Body of pancreas (tissue), 4 donors: ENCODE results near the gene RAPGEF1. TPM values are rescaled to one million over a fixed set of nuclear protein-coding genes. Genes with fewer than 3 reads are reported as not detected.

Experiments used
- ATAC-seq: fragments of 150-250 bp; one replicate; pipeline ENCODE4 v1.9.1; 2016
- DNase-seq, 4 donors: peaks; one replicate each; pipeline ENCODE4 v3.0.0-alpha.2; 2019
- H3K27ac ChIP-seq, 4 donors: fragments of 200-600 bp; sonication (generic); 1 replicate in 3 of 4; 2 replicates in 1 of 4; pipeline versions ENCODE4 v1.5.1 to v1.6.1; 2016 to 2019; ENCODE audit warnings: mild to moderate bottlenecking in 1 of 4, mixed read lengths in 1 of 4, moderate library complexity in 1 of 4
- H3K27me3 ChIP-seq, 2 donors: fragments of 200-600 bp; sonication (generic); one replicate each; pipeline ENCODE4 v1.6.0; 2016; ENCODE audit warnings: mild to moderate bottlenecking in 1 of 2
- H3K36me3 ChIP-seq, 2 donors: fragments of 200-600 bp; sonication (generic); replicated peaks in 1 of 2; 2 replicates each; pipeline ENCODE4 v1.5.1; 2016; ENCODE audit warnings: low read depth in 2 of 2; ENCODE audit not compliant: insufficient read depth in 1 of 2
- H3K4me1 ChIP-seq: fragments of 200-600 bp; sonication (generic); one replicate; pipeline ENCODE4 v1.6.0; 2016
- H3K4me3 ChIP-seq, 2 donors: fragments of 200-600 bp; sonication (generic); 1 replicate in 1 of 2; 2 replicates in 1 of 2; pipeline ENCODE4 v1.5.1; 2016 to 2019
- H3K9me3 ChIP-seq, 3 donors: fragments of 200-600 bp; sonication (generic); 1 replicate in 2 of 3; 2 replicates in 1 of 3; pipeline ENCODE4 v1.5.1; 2016
- CTCF ChIP-seq, 7 experiments: fragments of 450-650 bp in 4 of 7; fragments of 200-600 bp in 3 of 7; sonication (generic) in 3 of 7; IDR thresholded peaks; one replicate each; pipeline ENCODE4 v1.5.1; 2016 to 2019; ENCODE audit warnings: antibody characterized with exemption in 7 of 7
- POLR2A ChIP-seq, 3 donors: fragments of 450-650 bp; IDR thresholded peaks; one replicate each; pipeline ENCODE4 v1.6.1; 2016; ENCODE audit warnings: antibody characterized with exemption in 3 of 3, mild to moderate bottlenecking in 2 of 3
- WGBS, 2 donors: methylation state at CpG; one replicate each; pipeline ENCODE4 v1.1.5; 2017; 5-methylcytosine and 5-hydroxymethylcytosine counted together
- intact Hi-C: fragments of 100-400 bp; cut with DNase I; formaldehyde crosslinking; loops from one replicate; pipeline ENCODE4 v1.15.1; 2023
- total RNA-seq, 2 donors: library from RNA; depleted of rRNA; stranded (reverse); fragments of >200 nt; gene quantifications; one replicate each; pipeline ENCODE4 v1.1.0, GENCODE V29; 2016

RAPGEF1 gene
- total RNA-seq, 2 donors from 2014 or later: 30.1 to 70.5 TPM

GRCh38 chr9:131641618-131642495, 98.0 kb downstream of the RAPGEF1 start:
- ATAC-seq: no peak
- no peak for DNase-seq
- no peaks in the 10 kb centered on the region for H3K27me3 ChIP-seq
- TF ChIP-seq CTCF (IDR thresholded peaks at IDR 0.05): no peak
- no peak for TF ChIP-seq POLR2A (IDR thresholded peaks at IDR 0.05)
- H3K4me1 ChIP-seq: no peaks in the 10 kb centered on the region
- WGBS, 2 donors: 88 to 92% methylated on average over 16 to 18 of the region's 18 CpGs
- no peaks in the 10 kb centered on the region for H3K9me3 ChIP-seq
- intact Hi-C loops: no loop called here
- peaks cover 8 to 9% of the 10 kb centered on the region in 2 donors for H3K36me3 ChIP-seq
- H3K27ac ChIP-seq: no peak overlapping the region
- no peak overlapping the region for H3K4me3 ChIP-seq

- no peaks in the 10 kb centered on the region for H3K9me3 ChIP-seq
- TF ChIP-seq CTCF (IDR thresholded peaks at IDR 0.05): no peak
- no peak for TF ChIP-seq POLR2A (IDR thresholded peaks at IDR 0.05)
- H3K27me3 ChIP-seq: no peaks in the 10 kb centered on the region
- H3K27ac ChIP-seq: no peak overlapping the region
- peaks cover 2% of the 10 kb centered on the region for H3K4me1 ChIP-seq
- intact Hi-C loops: no loop called here
- 78 to 83% methylated on average over 11 of the region's 11 CpGs for WGBS, 2 donors
- peaks cover 8 to 9% of the 10 kb centered on the region in 2 donors for H3K36me3 ChIP-seq
- ATAC-seq (no peak), DNase-seq (no peak)
- H3K4me3 ChIP-seq: no peak overlapping the region
Measured at GRCh38 chr9:131640438-131641137, 99.3 kb downstream of the RAPGEF1 start.

DNA sequence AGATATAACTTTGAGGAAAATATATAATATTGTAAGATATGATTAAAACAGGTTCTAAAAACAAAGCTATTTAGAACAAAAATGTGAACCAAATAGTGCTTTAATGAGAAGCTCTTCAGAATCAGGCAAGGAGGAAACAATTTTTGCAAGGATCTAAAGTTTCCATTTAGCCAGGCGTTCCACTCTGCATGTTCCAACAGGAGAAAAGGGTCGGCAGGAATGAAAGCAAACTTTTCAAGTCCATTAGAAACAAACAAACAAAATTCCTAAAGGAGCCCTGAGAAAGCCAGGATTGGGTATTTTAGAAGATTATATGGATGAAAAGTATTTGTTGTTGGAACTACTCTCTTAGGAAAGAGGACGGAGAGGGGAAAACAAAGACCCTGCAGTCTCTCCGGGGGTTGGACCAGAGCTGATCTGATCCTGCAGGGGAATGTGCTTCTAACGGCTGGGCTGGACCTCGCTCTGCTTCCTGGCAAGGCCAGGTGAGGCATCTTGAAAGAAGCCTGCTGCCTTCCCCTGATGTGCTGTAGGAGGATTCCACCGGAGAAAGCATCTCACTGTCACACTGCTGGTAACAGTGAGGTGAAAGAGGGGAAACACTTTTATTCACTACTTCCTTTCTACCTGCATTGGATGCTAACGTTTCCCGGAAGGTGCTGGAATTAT, 100.0 kb downstream of the RAPGEF1 start:
- WGBS, 2 donors: 79 to 84% methylated on average over 9 of the region's 9 CpGs
- ATAC-seq (no peak), DNase-seq (no peak)
- Histone ChIP-seq H3K36me3 (peaks cover 8 to 9% of the 10 kb centered on the region in 2 donors), H3K4me3 (no peak overlapping the region), H3K9me3 (no peaks in the 10 kb centered on the region), H3K4me1 (peaks cover 9% of the 10 kb centered on the region), H3K27ac (no peak overlapping the region), H3K27me3 (no peaks in the 10 kb centered on the region)
- intact Hi-C loops: no loop called here
- TF ChIP-seq CTCF (IDR thresholded peaks at IDR 0.05) (no peak), POLR2A (IDR thresholded peaks at IDR 0.05) (no peak)

GRCh38 chr9:131636593-131636992, 103.3 kb downstream of the RAPGEF1 start:
- ATAC-seq: no peak
- Histone ChIP-seq H3K4me3 (no peak overlapping the region), H3K27me3 (no peaks in the 10 kb centered on the region), H3K36me3 (peaks cover 7 to 8% of the 10 kb centered on the region in 2 donors), H3K9me3 (no peaks in the 10 kb centered on the region), H3K4me1 (peaks cover 31% of the 10 kb centered on the region), H3K27ac (peak overlapping the region in 3 of 4 donors; percentile 83 to 91 (median 91))
- 80 to 89% methylated on average over 6 of the region's 6 CpGs for WGBS, 2 donors
- TF ChIP-seq POLR2A (IDR thresholded peaks at IDR 0.05): no peak
- no peak for TF ChIP-seq CTCF (IDR thresholded peaks at IDR 0.05)
- no peak for DNase-seq
- intact Hi-C loops: no loop called here
